Measurements from ENCODE around the gene KCNQ5.

GRCh38 chr6:73062837-73063236 is 441.0 kb downstream of the KCNQ5 start:
- TF ChIP-seq POLR2AphosphoS5 (IDR thresholded peaks at IDR 0.05; ENCODE audit: insufficient read depth in 1 of 2, low read depth in 1 of 2) = no peak
- no peak for TF ChIP-seq CTCF (IDR thresholded peaks at IDR 0.05)

All from vagina (tissue), 2 donors.